IPS DF 6.9 (cell line): ENCODE data around the gene C19orf44.
"Not testable (repeated sequence)": the region's sequence is repeated elsewhere in the genome, so short reads cannot be mapped to it uniquely, and the experiment has no call there.

ENCODE experiments used
- DNase-seq: peaks from one replicate; pipeline ENCODE4 v3.0.0-alpha.2; 2013; ENCODE audit warnings: low read depth, low spot score
- H3K27ac ChIP-seq: one replicate; pipeline ENCODE4 v1.5.1; 2013; ENCODE audit warnings: low read length, control low read depth
- H3K27me3 ChIP-seq: 2 replicates; pipeline ENCODE4 v1.6.1; 2013; ENCODE audit warnings: mild to moderate bottlenecking, low read length; ENCODE audit not compliant: control insufficient read depth, insufficient read depth
- H3K36me3 ChIP-seq: 2 replicates; pipeline ENCODE4 v1.6.1; 2013; ENCODE audit warnings: low read length; ENCODE audit not compliant: control insufficient read depth, insufficient read depth
- H3K4me1 ChIP-seq: 2 replicates; pipeline ENCODE4 v1.6.1; 2013; ENCODE audit warnings: low read length; ENCODE audit not compliant: control insufficient read depth, insufficient read depth
- H3K4me3 ChIP-seq: 2 replicates; pipeline ENCODE4 v1.5.1; 2013; ENCODE audit warnings: mild to moderate bottlenecking, low read length
- H3K9me3 ChIP-seq: 2 replicates; pipeline ENCODE4 v1.6.1; 2013; ENCODE audit warnings: low read length, inconsistent platforms; ENCODE audit not compliant: control insufficient read depth, insufficient read depth
- WGBS: extraction: QIAGEN DNeasy Blood & Tissue Kit; methylation state at CpG from one replicate; pipeline ENCODE4 v1.1.7; 2013; ENCODE audit warnings: mixed read lengths, missing lambda C conversion rate; ENCODE audit not compliant: insufficient read length, insufficient coverage; 5-methylcytosine and 5-hydroxymethylcytosine counted together

The C19orf44 gene

GRCh38 chr19:16495982-16496612 is at the start of gene C19orf44, which contains the start of gene CALR3:
TSS of gene C19orf44 (plus strand) at chr19:16496394. CDS start at chr19:16500793, 4,399 bp downstream.
TSS of gene CALR3 (minus strand) at chr19:16496167. CDS start at chr19:16496129, 38 bp downstream.
- Histone ChIP-seq H3K27me3 (no peaks in the 10 kb centered on the region), H3K4me3 (peak within 1 kb of the TSS; percentile 76), H3K9me3 (no peaks in the 10 kb centered on the region), H3K36me3 (no peaks in the 10 kb centered on the region), H3K4me1 (no peaks in the 10 kb centered on the region), H3K27ac (no peak within 1 kb of the TSS)
- WGBS, result no CpG with 5 or more reads among the region's 52 CpGs
- peak; percentile 92 for DNase-seq

GRCh38 chr19:16446724-16447368 is 49.3 kb upstream of the C19orf44 start:
- Histone ChIP-seq H3K9me3 (no peaks in the 10 kb centered on the region), H3K4me3 (no peak overlapping the region), H3K36me3 (no peaks in the 10 kb centered on the region), H3K27me3 (no peaks in the 10 kb centered on the region), H3K4me1 (peaks cover 7% of the 10 kb centered on the region), H3K27ac (no peak overlapping the region)
- no peak for DNase-seq
- no CpG with 5 or more reads among the region's 9 CpGs for WGBS

- H3K4me1 ChIP-seq, H3K27ac ChIP-seq, H3K27me3 ChIP-seq, H3K36me3 ChIP-seq, H3K4me3 ChIP-seq, DNase-seq, H3K9me3 ChIP-seq: not testable (repeated sequence)
- no CpG with 5 or more reads among the region's 3 CpGs for WGBS
Measured at GRCh38 chr19:16448872-16449271, 47.3 kb upstream of the C19orf44 start.

GRCh38 chr19:16449330-16449961 is 46.7 kb upstream of the C19orf44 start:
- no peaks in the 10 kb centered on the region for H3K9me3 ChIP-seq
- peaks cover 7% of the 10 kb centered on the region for H3K4me1 ChIP-seq
- WGBS, result no CpG with 5 or more reads among the region's 6 CpGs
- no peak overlapping the region for H3K4me3 ChIP-seq
- no peak for DNase-seq
- H3K27me3 ChIP-seq, result no peaks in the 10 kb centered on the region
- H3K36me3 ChIP-seq, result no peaks in the 10 kb centered on the region
- H3K27ac ChIP-seq, result no peak overlapping the region

GRCh38 chr19:16452325-16452724 is 43.9 kb upstream of the C19orf44 start:
- DNase-seq, result no peak
- no CpG with 5 or more reads among the region's 8 CpGs for whole genome bisulfite sequencing
- Histone ChIP-seq H3K36me3 (no peaks in the 10 kb centered on the region), H3K4me3 (no peak overlapping the region), H3K27ac (no peak overlapping the region), H3K27me3 (no peaks in the 10 kb centered on the region), H3K4me1 (peaks cover 3% of the 10 kb centered on the region; the same call in 1 of the 2 replicates), H3K9me3 (no peaks in the 10 kb centered on the region)

- no peak for DNase-seq
- no peak overlapping the region for H3K27ac ChIP-seq
- no peaks in the 10 kb centered on the region for H3K9me3 ChIP-seq
- no peaks in the 10 kb centered on the region for H3K27me3 ChIP-seq
- H3K4me3 ChIP-seq, result no peak overlapping the region
- no CpG with 5 or more reads among the region's 10 CpGs for WGBS
- no peaks in the 10 kb centered on the region for H3K36me3 ChIP-seq
- peaks cover 10% of the 10 kb centered on the region for H3K4me1 ChIP-seq
Measured at GRCh38 chr19:16454351-16454918, 41.8 kb upstream of the C19orf44 start.

- H3K4me1 ChIP-seq, result peaks cover 10% of the 10 kb centered on the region
- H3K9me3 ChIP-seq, result no peaks in the 10 kb centered on the region
- H3K27me3 ChIP-seq, result no peaks in the 10 kb centered on the region
- no peaks in the 10 kb centered on the region for H3K36me3 ChIP-seq
- H3K4me3 ChIP-seq, result no peak overlapping the region
- DNase-seq, result no peak
- WGBS, result no CpG with 5 or more reads among the region's 5 CpGs
- no peak overlapping the region for H3K27ac ChIP-seq
Measured at GRCh38 chr19:16455489-16455888, 40.7 kb upstream of the C19orf44 start.

- H3K4me3 ChIP-seq, result no peak overlapping the region
- DNase-seq, result no peak
- H3K27ac ChIP-seq, result no peak overlapping the region
- no peaks in the 10 kb centered on the region for H3K27me3 ChIP-seq
- H3K9me3 ChIP-seq, result no peaks in the 10 kb centered on the region
- WGBS, result no CpG with 5 or more reads among the region's 11 CpGs
- peaks cover 10% of the 10 kb centered on the region for H3K4me1 ChIP-seq
- H3K36me3 ChIP-seq, result no peaks in the 10 kb centered on the region
Measured at GRCh38 chr19:16456652-16457194, 39.5 kb upstream of the C19orf44 start.

- no peaks in the 10 kb centered on the region for H3K27me3 ChIP-seq
- H3K27ac ChIP-seq, result no peak overlapping the region
- no peaks in the 10 kb centered on the region for H3K9me3 ChIP-seq
- peaks cover 10% of the 10 kb centered on the region for H3K4me1 ChIP-seq
- WGBS, result no CpG with 5 or more reads among the region's 16 CpGs
- H3K36me3 ChIP-seq, result no peaks in the 10 kb centered on the region
- DNase-seq, result no peak
- H3K4me3 ChIP-seq, result no peak overlapping the region
Measured at GRCh38 chr19:16457195-16457953, 38.8 kb upstream of the C19orf44 start.

GRCh38 chr19:16457954-16458331 is 38.3 kb upstream of the C19orf44 start:
- Histone ChIP-seq H3K36me3 (no peaks in the 10 kb centered on the region), H3K9me3 (no peaks in the 10 kb centered on the region), H3K4me1 (peaks cover 10% of the 10 kb centered on the region), H3K27ac (no peak overlapping the region), H3K4me3 (no peak overlapping the region), H3K27me3 (no peaks in the 10 kb centered on the region)
- no peak for DNase-seq
- WGBS, result no CpG with 5 or more reads among the region's 8 CpGs
